Neuronal stem cell (in vitro differentiated cells): ENCODE data around the gene NLRP7.
"Not testable (repeated sequence)": the region's sequence is repeated elsewhere in the genome, so short reads cannot be mapped to it uniquely, and the experiment has no call there.

Source experiments
- DNase-seq: peaks from one replicate; pipeline ENCODE4 v3.0.0-alpha.2; 2013; ENCODE audit warnings: low spot score
- H2AFZ ChIP-seq: one replicate; pipeline ENCODE4 v1.6.1; 2013; ENCODE audit warnings: mild to moderate bottlenecking, low read length, inconsistent platforms
- H2AK5ac ChIP-seq: 2 replicates; pipeline ENCODE4 v1.6.1; 2013; ENCODE audit warnings: low read depth, mild to moderate bottlenecking, inconsistent platforms, low read length, moderate library complexity, mixed read lengths
- H2BK120ac ChIP-seq: 2 replicates; pipeline ENCODE4 v1.6.1; 2013; ENCODE audit warnings: low read depth, mild to moderate bottlenecking, inconsistent platforms, low read length, moderate library complexity, mixed read lengths
- H2BK12ac ChIP-seq: one replicate; pipeline ENCODE4 v1.6.1; 2013; ENCODE audit warnings: low read length, inconsistent platforms
- H2BK15ac ChIP-seq: 2 replicates; pipeline ENCODE4 v1.6.1; 2013; ENCODE audit warnings: mild to moderate bottlenecking, low read length, inconsistent platforms, mixed read lengths
- H2BK5ac ChIP-seq: one replicate; pipeline ENCODE4 v1.6.1; 2013; ENCODE audit warnings: inconsistent platforms, mild to moderate bottlenecking, low read length, moderate library complexity
- H3K14ac ChIP-seq: one replicate; pipeline ENCODE4 v1.6.1; 2013; ENCODE audit warnings: low read length, inconsistent platforms
- H3K18ac ChIP-seq: 2 replicates; pipeline ENCODE4 v1.6.1; 2013; ENCODE audit warnings: low read length, inconsistent platforms
- H3K23ac ChIP-seq: 2 replicates; pipeline ENCODE4 v1.6.1; 2013; ENCODE audit warnings: low read depth, mild to moderate bottlenecking, mixed read lengths, low read length, inconsistent platforms; ENCODE audit not compliant: poor library complexity
- H3K27ac ChIP-seq: replicated peaks from 3 replicates; pipeline ENCODE4 v1.5.1; 2013; ENCODE audit warnings: low read length, inconsistent platforms
- H3K27me3 ChIP-seq, 3 experiments: 2 replicates each; pipeline ENCODE4 v1.6.1; 2013; ENCODE audit warnings: low read length in 3 of 3, mild to moderate bottlenecking in 2 of 3, inconsistent platforms in 1 of 3, low read depth in 1 of 3, mixed read lengths in 1 of 3, moderate library complexity in 1 of 3; ENCODE audit not compliant: control insufficient read depth in 3 of 3, insufficient read depth in 3 of 3
- H3K36me3 ChIP-seq, 2 donors: replicated peaks in 1 of 2; 2 replicates each; pipeline ENCODE4 v1.6.1; 2013; ENCODE audit warnings: low read length in 2 of 2; ENCODE audit not compliant: control insufficient read depth in 2 of 2, insufficient read depth in 2 of 2
- H3K4ac ChIP-seq: 2 replicates; pipeline ENCODE4 v1.6.1; 2013; ENCODE audit warnings: inconsistent platforms, mild to moderate bottlenecking, low read length, moderate library complexity
- H3K4me1 ChIP-seq, 2 donors: 1 replicate in 1 of 2; 2 replicates in 1 of 2; pipeline ENCODE4 v1.6.1; 2013; ENCODE audit warnings: low read length in 2 of 2, low read depth in 1 of 2; ENCODE audit not compliant: control insufficient read depth in 2 of 2, insufficient read depth in 1 of 2
- H3K4me2 ChIP-seq: one replicate; pipeline ENCODE4 v1.6.1; 2013; ENCODE audit warnings: mild to moderate bottlenecking, low read length, inconsistent platforms; ENCODE audit not compliant: insufficient read depth, poor library complexity, severe bottlenecking
- H3K4me3 ChIP-seq, 2 donors: 2 replicates each; pipeline ENCODE4 v1.5.1; 2013; ENCODE audit warnings: low read length in 2 of 2, mild to moderate bottlenecking in 2 of 2, inconsistent platforms in 1 of 2, moderate library complexity in 1 of 2
- H3K79me1 ChIP-seq: one replicate; pipeline ENCODE4 v1.6.1; 2013; ENCODE audit warnings: low read depth, mild to moderate bottlenecking, inconsistent platforms, low read length, moderate library complexity
- H3K9ac ChIP-seq: one replicate; pipeline ENCODE4 v1.6.1; 2013; ENCODE audit warnings: mild to moderate bottlenecking, low read depth, low read length, inconsistent platforms; ENCODE audit not compliant: poor library complexity
- H3K9me3 ChIP-seq, 2 donors: replicated peaks in 1 of 2; 2 replicates each; pipeline versions ENCODE3 to v1.6.1; 2013; ENCODE audit warnings: low read length in 2 of 2, mild to moderate bottlenecking in 2 of 2, inconsistent platforms in 1 of 2, low read depth in 1 of 2, mixed read lengths in 1 of 2, moderate library complexity in 1 of 2; ENCODE audit not compliant: control insufficient read depth in 2 of 2, insufficient read depth in 1 of 2
- H4K8ac ChIP-seq: one replicate; pipeline ENCODE4 v1.6.1; 2013; ENCODE audit warnings: low read depth, mild to moderate bottlenecking, inconsistent platforms, low read length, moderate library complexity
- H4K91ac ChIP-seq: one replicate; pipeline ENCODE4 v1.6.1; 2013; ENCODE audit warnings: low read length, low read depth, mild to moderate bottlenecking, inconsistent platforms; ENCODE audit not compliant: poor library complexity
- WGBS, 2 donors: extraction: QIAGEN DNeasy Blood & Tissue Kit; methylation state at CpG; one replicate each; pipeline ENCODE4 v1.1.7; 2013; ENCODE audit warnings: missing lambda C conversion rate in 2 of 2, mixed read lengths in 1 of 2; ENCODE audit not compliant: insufficient read length in 2 of 2, insufficient replicate concordance in 1 of 2; ENCODE audit errors: extremely low coverage in 2 of 2; 5-methylcytosine and 5-hydroxymethylcytosine counted together

NLRP7 gene

DNA sequence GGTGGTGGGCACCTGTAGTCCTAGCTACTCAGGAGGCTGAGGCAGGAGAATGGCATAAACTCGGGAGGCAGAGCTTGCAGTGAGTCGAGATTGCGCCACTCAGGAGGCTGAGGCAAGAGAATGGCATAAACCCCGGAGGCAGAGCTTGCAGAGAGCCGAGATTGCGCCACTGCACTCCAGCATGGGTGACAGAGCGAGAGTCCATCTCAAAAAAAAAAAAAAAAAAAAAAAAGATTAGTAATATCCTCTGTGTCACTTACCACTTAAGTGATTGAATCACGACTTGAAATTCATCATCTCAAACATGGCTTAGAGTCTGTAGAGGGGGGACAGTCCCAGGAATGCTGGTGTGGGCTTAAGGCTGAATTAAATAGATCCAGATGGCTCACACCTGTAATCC is 46.2 kb downstream of the NLRP7 start:
- no CpG with 5 or more reads among the region's 8 CpGs for WGBS, 2 donors

GRCh38 chr19:54899646-54900045 is 47.7 kb downstream of the NLRP7 start:
- not testable (repeated sequence) for H3K79me1 ChIP-seq, H3K9me3 ChIP-seq, H3K4me1 ChIP-seq, H2BK12ac ChIP-seq, H2BK5ac ChIP-seq, H3K18ac ChIP-seq, H3K23ac ChIP-seq, H3K14ac ChIP-seq, H3K4me2 ChIP-seq, H4K8ac ChIP-seq, H2AFZ ChIP-seq, H3K4me3 ChIP-seq, H2BK15ac ChIP-seq, H3K9ac ChIP-seq, H3K27me3 ChIP-seq, H2BK120ac ChIP-seq, H3K4ac ChIP-seq, DNase-seq, H3K27ac ChIP-seq, H4K91ac ChIP-seq, H3K36me3 ChIP-seq, H2AK5ac ChIP-seq
- no CpG with 5 or more reads among the region's 9 CpGs for WGBS, 2 donors

More for the DNA sequence above, 46.2 kb downstream of the NLRP7 start:
- H2AFZ ChIP-seq, H2BK15ac ChIP-seq, H2BK5ac ChIP-seq, H3K36me3 ChIP-seq, H3K27ac ChIP-seq, H3K79me1 ChIP-seq, H3K4me2 ChIP-seq, H3K9me3 ChIP-seq, DNase-seq, H2AK5ac ChIP-seq, H3K14ac ChIP-seq, H3K9ac ChIP-seq, H3K18ac ChIP-seq, H4K8ac ChIP-seq, H4K91ac ChIP-seq, H3K4me3 ChIP-seq, H3K23ac ChIP-seq, H3K4me1 ChIP-seq, H3K4ac ChIP-seq, H3K27me3 ChIP-seq, H2BK12ac ChIP-seq, H2BK120ac ChIP-seq: not testable (repeated sequence)

DNA sequence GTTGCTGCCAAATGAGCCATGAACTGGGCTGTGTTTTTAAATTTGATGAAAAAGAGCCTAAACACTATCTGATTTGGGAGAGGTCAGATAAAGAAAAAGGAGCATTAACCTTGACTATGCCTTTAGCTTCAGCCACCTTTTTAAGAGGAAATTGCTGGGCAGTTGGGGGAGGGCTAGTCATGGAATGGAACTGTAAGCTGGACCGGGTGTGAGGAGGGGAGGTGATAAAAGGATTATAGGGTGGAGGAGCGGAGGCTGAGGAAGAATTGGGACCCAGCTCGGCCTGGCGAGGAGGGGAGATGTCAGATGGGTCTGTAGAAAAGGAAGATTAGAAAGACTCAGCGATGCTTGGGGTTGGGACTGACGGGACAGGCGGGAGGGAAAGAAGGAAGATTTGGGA is 48.6 kb downstream of the NLRP7 start:
- not testable (repeated sequence) for H4K8ac ChIP-seq, H3K79me1 ChIP-seq, H3K4me3 ChIP-seq, H3K4me2 ChIP-seq, H3K4me1 ChIP-seq, H3K36me3 ChIP-seq, H2BK12ac ChIP-seq, H2AK5ac ChIP-seq, DNase-seq, H4K91ac ChIP-seq, H3K18ac ChIP-seq, H2BK120ac ChIP-seq, H3K9ac ChIP-seq, H3K23ac ChIP-seq, H3K27ac ChIP-seq, H2BK15ac ChIP-seq, H3K27me3 ChIP-seq, H3K9me3 ChIP-seq, H2BK5ac ChIP-seq, H3K4ac ChIP-seq, H3K14ac ChIP-seq, H2AFZ ChIP-seq
- WGBS, 2 donors: no CpG with 5 or more reads among the region's 7 CpGs

GRCh38 chr19:54896036-54896435 is 51.3 kb downstream of the NLRP7 start:
- no peak overlapping the region for H3K18ac ChIP-seq
- H3K27me3 ChIP-seq: peaks cover 0 to 6% (median 0%) of the 10 kb centered on the region in 3 experiments
- no peaks in the 10 kb centered on the region for H3K36me3 ChIP-seq
- H3K4me3 ChIP-seq: no peak overlapping the region
- H2AFZ ChIP-seq: no peak overlapping the region
- no peak overlapping the region for H2BK15ac ChIP-seq
- no peaks in the 10 kb centered on the region for H3K4me1 ChIP-seq
- H2BK120ac ChIP-seq: no peak overlapping the region
- H3K79me1 ChIP-seq: no peaks in the 10 kb centered on the region
- no peak overlapping the region for H3K4ac ChIP-seq
- no peak overlapping the region for H2BK12ac ChIP-seq
- H3K27ac ChIP-seq: no peak overlapping the region
- no peak for DNase-seq
- H3K9me3 ChIP-seq: no peaks in the 10 kb centered on the region
- H2BK5ac ChIP-seq: no peak overlapping the region
- no peak overlapping the region for H3K4me2 ChIP-seq
- no peak overlapping the region for H3K23ac ChIP-seq
- H3K9ac ChIP-seq: no peak overlapping the region
- H2AK5ac ChIP-seq: no peak overlapping the region
- no CpG with 5 or more reads among the region's 2 CpGs for WGBS, 2 donors
- H4K91ac ChIP-seq: no peak overlapping the region
- H3K14ac ChIP-seq: no peak overlapping the region
- H4K8ac ChIP-seq: no peak overlapping the region
